Adrenal gland (tissue), 12 donors: ENCODE results near the gene MYO1E. TPM values are rescaled to one million over a fixed set of nuclear protein-coding genes. Genes with fewer than 3 reads are reported as not detected.
A peak's percentile ranks its signal among the peaks of the same experiment; 100 is the strongest.
"Not testable (repeated sequence)": the region's sequence is repeated elsewhere in the genome, so short reads cannot be mapped to it uniquely, and the experiment has no call there.

Experiments
- DNase-seq, 7 donors: peaks; one replicate each; pipeline ENCODE4 v3.0.0-alpha.2; 2019 to 2020
- H3K27ac ChIP-seq, 5 donors: fragments of 200-600 bp; sonication (generic) in 4 of 5; 1 replicate in 3 of 5; 2 replicates in 2 of 5; pipeline versions ENCODE4 v1.5.1 to v1.8.0; 2016 to 2020; ENCODE audit warnings: mild to moderate bottlenecking in 1 of 5
- H3K27me3 ChIP-seq: fragments of 200-600 bp; 2 replicates; pipeline ENCODE4 v1.8.0; 2021
- H3K36me3 ChIP-seq, 2 donors: fragments of 200-600 bp; replicated peaks in 1 of 2; 1 replicate in 1 of 2; 2 replicates in 1 of 2; pipeline versions ENCODE4 v1.5.1 to v1.8.0; 2018 to 2022
- H3K4me1 ChIP-seq, 2 donors: fragments of 200-600 bp; replicated peaks in 1 of 2; 1 replicate in 1 of 2; 2 replicates in 1 of 2; pipeline versions ENCODE4 v1.5.1 to v1.8.0; 2018 to 2021
- H3K4me3 ChIP-seq, 4 donors: fragments of 200-600 bp; sonication (generic) in 3 of 4; one replicate each; pipeline ENCODE4 v1.5.1; 2016 to 2018
- H3K9me3 ChIP-seq, 3 donors: fragments of 200-600 bp; sonication (generic) in 1 of 3; replicated peaks in 1 of 3; 1 replicate in 2 of 3; 2 replicates in 1 of 3; pipeline versions ENCODE4 v1.5.1 to v1.8.0; 2016 to 2021
- POLR2A ChIP-seq, 2 donors: fragments of 450-650 bp; IDR thresholded peaks; one replicate each; pipeline ENCODE4 v1.6.1; 2017; ENCODE audit warnings: antibody characterized with exemption in 2 of 2, mild to moderate bottlenecking in 2 of 2, moderate library complexity in 1 of 2
- WGBS, 4 donors: extraction: QIAGEN DNeasy Blood & Tissue Kit in 2 of 4; methylation state at CpG; one replicate each; pipeline versions ENCODE4 v1.1.5 to v1.1.7; 2013 to 2017; 5-methylcytosine and 5-hydroxymethylcytosine counted together
- intact Hi-C, 2 donors: fragments of 100-400 bp; cut with DNase I; formaldehyde crosslinking; loops; one replicate each; pipeline versions ENCODE4 v1.14.1 to v1.15.0; 2022 to 2023
- polyA plus RNA-seq, 3 donors: library from polyadenylated mRNA; stranded (reverse); fragments of 200-250 nt in 2 of 3; fragments of 350-450 nt in 1 of 3; fragmentation: Illumina TruSeq in 1 of 3; extraction: RNeasy Lipid Tissue Mini Kit (QIAGEN cat#74804) in 1 of 3; gene quantifications; one replicate each; pipeline ENCODE4 v1.2.3, GENCODE V29; 2013 to 2014
- total RNA-seq, 9 donors: library from RNA; depleted of rRNA in 4 of 9; stranded (reverse); fragments of >200 nt in 4 of 9; fragments of 120-200 nt in 1 of 9; fragmentation: NEBNext Ultra II Directional in 1 of 9; extraction: Animal tissue kit (Norgen Biotek cat#: 25700) in 1 of 9; gene quantifications; one replicate each; pipeline versions ENCODE4 v1.1.0 to v1.2.4, GENCODE V29; 2013 to 2023
- TF ChIP-seq, protein P1 (sequence below), 6 experiments: fragments of 450-650 bp in 4 of 6; fragments of 200-600 bp in 2 of 6; sonication (generic) in 1 of 6; IDR thresholded peaks; 1 replicate in 5 of 6; 2 replicates in 1 of 6; pipeline versions ENCODE4 v1.5.1 to v1.8.0; 2016 to 2021; ENCODE audit warnings: antibody characterized with exemption in 6 of 6, mild to moderate bottlenecking in 2 of 6, moderate library complexity in 1 of 6
- donor health status: healthy with polysubstance abuse.
- donor health status: Bipolar disorder and iron deficiency.
- donor health status: DM: yes; HTN: yes; CAD: no.
- donor health status: DM: no; HTN: no; CAD: no.
- donor health status: DM: no; HTN: no; CAD: no.
- donor health status: DM: yes; HTN: yes; CAD: no.

The MYO1E gene
- total and polyA plus RNA-seq, 12 donors: 11.9 to 50.8 (median 26.0) TPM

DNA sequence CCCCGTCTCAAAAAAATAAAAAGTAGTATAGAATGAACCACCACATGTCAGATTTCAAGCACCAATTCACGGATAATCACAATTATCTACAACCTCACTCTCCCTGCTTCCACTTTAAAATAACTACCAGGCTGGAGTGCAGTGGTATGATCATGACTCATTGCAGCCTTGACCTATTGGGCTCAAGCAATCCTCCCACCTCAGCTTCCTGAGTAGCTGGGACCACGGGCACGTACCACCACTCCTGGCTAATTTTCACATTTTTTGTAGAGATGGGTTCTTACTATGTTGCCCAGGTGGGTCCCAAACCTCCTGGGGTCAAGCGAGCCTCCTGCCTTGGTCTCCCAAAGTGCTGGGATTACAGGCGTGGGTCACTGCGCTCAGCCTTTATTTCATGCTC, 204.1 kb downstream of the MYO1E start:
- peak in 5 of 7 donors; percentile 39 to 58 (median 51) for DNase-seq
- intact Hi-C loops: no loop called here
- TF ChIP-seq, protein P1, sequence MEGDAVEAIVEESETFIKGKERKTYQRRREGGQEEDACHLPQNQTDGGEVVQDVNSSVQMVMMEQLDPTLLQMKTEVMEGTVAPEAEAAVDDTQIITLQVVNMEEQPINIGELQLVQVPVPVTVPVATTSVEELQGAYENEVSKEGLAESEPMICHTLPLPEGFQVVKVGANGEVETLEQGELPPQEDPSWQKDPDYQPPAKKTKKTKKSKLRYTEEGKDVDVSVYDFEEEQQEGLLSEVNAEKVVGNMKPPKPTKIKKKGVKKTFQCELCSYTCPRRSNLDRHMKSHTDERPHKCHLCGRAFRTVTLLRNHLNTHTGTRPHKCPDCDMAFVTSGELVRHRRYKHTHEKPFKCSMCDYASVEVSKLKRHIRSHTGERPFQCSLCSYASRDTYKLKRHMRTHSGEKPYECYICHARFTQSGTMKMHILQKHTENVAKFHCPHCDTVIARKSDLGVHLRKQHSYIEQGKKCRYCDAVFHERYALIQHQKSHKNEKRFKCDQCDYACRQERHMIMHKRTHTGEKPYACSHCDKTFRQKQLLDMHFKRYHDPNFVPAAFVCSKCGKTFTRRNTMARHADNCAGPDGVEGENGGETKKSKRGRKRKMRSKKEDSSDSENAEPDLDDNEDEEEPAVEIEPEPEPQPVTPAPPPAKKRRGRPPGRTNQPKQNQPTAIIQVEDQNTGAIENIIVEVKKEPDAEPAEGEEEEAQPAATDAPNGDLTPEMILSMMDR (IDR thresholded peaks at IDR 0.05): no peak
- no peaks in the 10 kb centered on the region for H3K27me3 ChIP-seq
- 66 to 74% (median 69%) methylated on average over 7 of the region's 7 CpGs for WGBS, 4 donors
- H3K4me1 ChIP-seq: peaks cover 16 to 22% of the 10 kb centered on the region in 2 donors
- H3K36me3 ChIP-seq: no peaks in the 10 kb centered on the region
- peak overlapping the region in 3 of 5 donors; percentile 78 to 80 (median 79) for H3K27ac ChIP-seq
- H3K9me3 ChIP-seq: no peaks in the 10 kb centered on the region
- no peak overlapping the region for H3K4me3 ChIP-seq

DNA sequence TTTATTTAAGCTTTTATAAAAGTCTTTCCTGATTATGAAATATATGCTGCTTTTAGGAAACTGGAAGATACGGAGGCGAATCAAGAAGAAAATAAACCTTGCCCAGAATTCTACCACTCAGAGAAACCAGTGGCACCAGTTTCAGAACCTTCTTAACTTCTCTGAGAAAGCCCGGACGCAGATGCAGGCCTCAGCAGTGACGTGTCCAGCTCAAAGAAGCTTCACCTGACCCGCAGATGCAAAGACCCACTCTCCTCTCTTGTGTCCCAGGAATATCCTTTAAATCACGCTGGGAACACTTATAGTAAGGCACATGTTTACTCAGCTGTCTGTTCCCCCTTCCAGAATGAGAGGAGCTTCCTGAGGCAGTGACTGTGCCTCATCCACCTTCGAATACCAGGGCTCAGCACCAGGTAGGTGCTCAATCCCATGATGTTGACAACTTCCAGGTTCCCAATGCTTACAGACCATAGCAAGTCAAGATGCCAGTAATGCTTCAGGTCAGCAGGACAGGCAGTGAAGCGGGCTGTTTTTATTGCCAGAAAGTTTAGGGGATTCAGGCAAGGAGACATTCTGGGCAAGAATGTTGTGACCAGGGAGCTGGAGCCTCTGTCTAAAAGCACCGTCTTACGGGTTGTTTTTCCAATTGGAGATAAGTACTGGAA, 205.9 kb downstream of the MYO1E start:
- no peak overlapping the region for H3K4me3 ChIP-seq
- H3K36me3 ChIP-seq: no peaks in the 10 kb centered on the region
- H3K27ac ChIP-seq: no peak overlapping the region
- no peaks in the 10 kb centered on the region for H3K27me3 ChIP-seq
- H3K9me3 ChIP-seq: no peaks in the 10 kb centered on the region
- TF ChIP-seq, protein P1 (IDR thresholded peaks at IDR 0.05): no peak
- no peak for TF ChIP-seq POLR2A (IDR thresholded peaks at IDR 0.05)
- DNase-seq: no peak
- intact Hi-C loops: no loop called here
- WGBS, 4 donors: 81 to 86% (median 86%) methylated on average over 11 of the region's 11 CpGs
- peaks cover 16 to 22% of the 10 kb centered on the region in 2 donors for H3K4me1 ChIP-seq

DNA sequence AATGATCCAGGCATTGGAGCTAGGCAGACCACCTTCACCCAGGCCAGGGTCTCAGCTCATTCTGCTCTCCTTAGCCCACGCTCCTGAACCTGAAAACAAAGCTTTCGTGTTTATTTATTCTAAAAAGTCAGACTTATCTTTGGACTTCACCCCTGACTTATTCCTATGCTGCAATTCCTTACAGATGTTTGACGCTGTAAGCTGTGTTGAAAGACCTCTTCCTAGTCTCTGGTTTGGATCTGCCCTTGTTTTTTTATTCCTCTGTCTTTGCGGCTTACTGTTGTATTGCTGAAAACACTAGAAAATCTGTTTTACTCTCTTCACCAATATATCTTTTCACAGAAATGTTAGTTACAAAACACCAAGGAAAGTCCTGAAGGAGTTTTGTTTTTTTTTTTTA, 206.5 kb downstream of the MYO1E start:
- TF ChIP-seq, protein P1 (IDR thresholded peaks at IDR 0.05): no peak
- TF ChIP-seq POLR2A (IDR thresholded peaks at IDR 0.05): no peak
- intact Hi-C loops: no loop called here
- no peaks in the 10 kb centered on the region for H3K9me3 ChIP-seq
- WGBS, 4 donors: 61 to 68% (median 63%) methylated on average over 4 of the region's 4 CpGs
- H3K4me1 ChIP-seq: peaks cover 16 to 22% of the 10 kb centered on the region in 2 donors
- DNase-seq: no peak
- H3K27ac ChIP-seq: no peak overlapping the region
- no peaks in the 10 kb centered on the region for H3K36me3 ChIP-seq
- no peaks in the 10 kb centered on the region for H3K27me3 ChIP-seq
- no peak overlapping the region for H3K4me3 ChIP-seq

DNA sequence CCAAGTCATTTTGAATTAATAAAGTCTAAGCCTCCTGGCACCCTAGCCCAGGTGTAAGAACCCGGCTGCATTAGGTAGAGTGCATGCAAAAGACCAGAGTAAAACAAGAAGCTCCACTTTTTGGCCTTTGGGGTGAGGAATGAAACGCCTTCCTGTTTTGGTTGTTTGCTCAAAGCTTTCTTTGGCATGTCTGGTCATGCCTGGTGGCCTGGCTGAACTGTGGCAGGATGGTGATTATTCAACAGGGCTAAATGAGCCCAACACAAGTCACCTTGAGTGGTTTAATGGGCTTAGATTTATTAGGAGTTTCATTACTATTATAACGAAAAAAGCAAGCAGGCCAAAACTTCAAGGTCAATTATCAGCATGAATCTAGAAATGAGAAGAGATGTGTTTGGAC, 206.9 kb downstream of the MYO1E start:
- intact Hi-C loops: no loop called here
- H3K27ac ChIP-seq: no peak overlapping the region
- H3K4me1 ChIP-seq: peaks cover 16 to 22% of the 10 kb centered on the region in 2 donors
- TF ChIP-seq POLR2A (IDR thresholded peaks at IDR 0.05): no peak
- TF ChIP-seq, protein P1 (IDR thresholded peaks at IDR 0.05): no peak
- no peak for DNase-seq
- H3K4me3 ChIP-seq: no peak overlapping the region
- H3K36me3 ChIP-seq: no peaks in the 10 kb centered on the region
- no peaks in the 10 kb centered on the region for H3K27me3 ChIP-seq
- WGBS, 4 donors: 74 to 88% (median 75%) methylated on average over 3 of the region's 3 CpGs
- no peaks in the 10 kb centered on the region for H3K9me3 ChIP-seq

DNA sequence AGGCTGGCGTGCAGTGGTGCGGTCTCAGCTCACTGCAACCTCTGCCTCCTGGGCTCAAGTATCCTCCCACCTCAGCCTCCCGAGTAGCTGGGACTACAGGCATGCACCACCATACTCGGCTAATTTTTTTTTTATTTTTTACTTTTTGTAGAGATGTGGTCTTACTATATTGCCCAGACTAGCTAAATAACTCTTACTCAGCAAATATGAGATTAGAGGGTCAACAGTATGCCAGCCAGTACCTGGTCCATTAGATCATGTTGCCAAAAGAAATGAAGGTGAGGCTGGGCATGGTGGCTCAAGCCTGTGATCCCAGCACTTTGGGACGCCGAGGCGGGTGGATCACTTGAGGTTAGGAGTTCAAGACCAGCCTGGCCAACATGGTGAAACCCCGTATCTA, 210.6 kb downstream of the MYO1E start:
- H3K9me3 ChIP-seq, H3K4me3 ChIP-seq, H3K36me3 ChIP-seq, DNase-seq, H3K4me1 ChIP-seq, H3K27ac ChIP-seq, H3K27me3 ChIP-seq: not testable (repeated sequence)
- WGBS, 4 donors: 90 to 96% (median 94%) methylated on average over 8 of the region's 8 CpGs
- intact Hi-C loops: loop anchor here in 1 of 2 donors (5.0 kb wide), 1 partner anchor 330 kb away; no protein-coding TSS in a partner anchor
